HG03280 (cell line): ENCODE measurements around the gene GALC.
"Not testable (repeated sequence)": the region's sequence is repeated elsewhere in the genome, so short reads cannot be mapped to it uniquely, and the experiment has no call there.

ENCODE experiments used
- ATAC-seq: cut with Tn5 transposase; IDR thresholded peaks from one replicate; pipeline ENCODE4 v1.9.1; 2021; ENCODE audit warnings: mild to moderate bottlenecking, moderate library complexity; ENCODE audit not compliant: unreplicated experiment

GALC gene

GRCh38 chr14:87992718-87993628 is at the start of gene GALC:
GALC (minus strand) TSS chr14:87993182; CDS start chr14:87993164, 18 bp downstream.
- peak; percentile 86 for ATAC-seq

- ATAC-seq: no peak
Observed at GRCh38 chr14:88040146-88040545, 47.2 kb upstream of the GALC start.

- ATAC-seq: no peak
Observed at GRCh38 chr14:88039197-88039596, 46.2 kb upstream of the GALC start.

- ATAC-seq: no peak
Observed at GRCh38 chr14:88037325-88037724, 44.3 kb upstream of the GALC start.

GRCh38 chr14:88036422-88036821 is 43.4 kb upstream of the GALC start:
- ATAC-seq: no peak

- no peak for ATAC-seq
Observed at GRCh38 chr14:88034076-88034475, 41.1 kb upstream of the GALC start.

GRCh38 chr14:88032373-88032772 is 39.4 kb upstream of the GALC start:
- no peak for ATAC-seq

- no peak for ATAC-seq
Observed at GRCh38 chr14:88030892-88031291, 37.9 kb upstream of the GALC start.

- no peak for ATAC-seq
Observed at GRCh38 chr14:88030079-88030478, 37.1 kb upstream of the GALC start.

- ATAC-seq: no peak
Observed at GRCh38 chr14:88029500-88029899, 36.5 kb upstream of the GALC start.

- no peak for ATAC-seq
Observed at GRCh38 chr14:88026890-88027289, 33.9 kb upstream of the GALC start.

- ATAC-seq: no peak
Observed at GRCh38 chr14:88025313-88025712, 32.3 kb upstream of the GALC start.

GRCh38 chr14:88024252-88025086 is 31.5 kb upstream of the GALC start:
- not testable (repeated sequence) for ATAC-seq

- ATAC-seq: no peak
Observed at GRCh38 chr14:88023658-88024187, 30.7 kb upstream of the GALC start.

- ATAC-seq: no peak
Observed at GRCh38 chr14:88017535-88017934, 24.6 kb upstream of the GALC start.

GRCh38 chr14:88016768-88017167 is 23.8 kb upstream of the GALC start:
- no peak for ATAC-seq

GRCh38 chr14:88013750-88014349 is 20.9 kb upstream of the GALC start:
- peak; percentile 95 for ATAC-seq

GRCh38 chr14:88012495-88012894 is 19.5 kb upstream of the GALC start:
- no peak for ATAC-seq

- ATAC-seq: no peak
Observed at GRCh38 chr14:88010331-88010730, 17.3 kb upstream of the GALC start.

GRCh38 chr14:88009486-88009885 is 16.5 kb upstream of the GALC start:
- ATAC-seq: no peak
